D721Med (cell line): ENCODE data around the gene XIRP2.

Experiments
- DNase-seq: peaks from one replicate; pipeline ENCODE4 v3.0.0; 2011; ENCODE audit warnings: low spot score; ENCODE audit not compliant: insufficient read length
- FAIRE-seq: peaks from 2 replicates; lab custom pipeline; 2011; peaks lifted over from hg19 to GRCh38; lab: Jason Lieb, UNC
- CTCF ChIP-seq: IDR thresholded peaks from 2 replicates; pipeline ENCODE4 v1.5.1; 2012; ENCODE audit warnings: mild to moderate bottlenecking, control low read depth; ENCODE audit not compliant: insufficient read depth; ENCODE audit errors: missing control alignments

The XIRP2 gene

GRCh38 chr2:167128130-167128529, 239.8 kb downstream of the XIRP2 start:
- DNase-seq (no peak), FAIRE-seq (no peak)
- no peak for TF ChIP-seq CTCF

- DNase-seq (no peak), FAIRE-seq (no peak)
- no peak for TF ChIP-seq CTCF
Measured at GRCh38 chr2:167132066-167132465, 243.8 kb downstream of the XIRP2 start.

- FAIRE-seq (peak; percentile 86), DNase-seq (no peak)
Measured at GRCh38 chr2:167132906-167133555, 244.8 kb downstream of the XIRP2 start.

GRCh38 chr2:167133614-167134013, 245.3 kb downstream of the XIRP2 start:
- no peak for FAIRE-seq

More at GRCh38 chr2:167132906-167133555, 244.8 kb downstream of the XIRP2 start:
- no peak for TF ChIP-seq CTCF

GRCh38 chr2:167134381-167135072, 246.2 kb downstream of the XIRP2 start:
- DNase-seq (no peak), FAIRE-seq (no peak)
- no peak for TF ChIP-seq CTCF

More at GRCh38 chr2:167133614-167134013, 245.3 kb downstream of the XIRP2 start:
- no peak for TF ChIP-seq CTCF
- no peak for DNase-seq

- TF ChIP-seq CTCF: no peak
- no peak for FAIRE-seq
- no peak for DNase-seq
Measured at GRCh38 chr2:167135706-167136105, 247.4 kb downstream of the XIRP2 start.
